BLaER1 (cell line): ENCODE measurements around the gene TSC22D4.
A peak's percentile ranks its signal among the peaks of the same experiment; 100 is the strongest.

Experiments used
- H3K27ac ChIP-seq: shearing (Covaris generic); formaldehyde crosslinking; 2 replicates; pipeline ENCODE4 v1.8.1; 2022
- H3K27me3 ChIP-seq: shearing (Covaris generic); formaldehyde crosslinking; 2 replicates; pipeline ENCODE4 v1.8.1; 2022
- H3K36me3 ChIP-seq: shearing (Covaris generic); formaldehyde crosslinking; 2 replicates; pipeline ENCODE4 v1.8.1; 2022
- H3K4me1 ChIP-seq: shearing (Covaris generic); formaldehyde crosslinking; 2 replicates; pipeline ENCODE4 v1.8.1; 2022
- H3K4me2 ChIP-seq: shearing (Covaris generic); formaldehyde crosslinking; 2 replicates; pipeline ENCODE4 v1.8.1; 2022
- H3K4me3 ChIP-seq: shearing (Covaris generic); formaldehyde crosslinking; 2 replicates; pipeline ENCODE4 v1.8.1; 2022
- H3K9ac ChIP-seq: shearing (Covaris generic); formaldehyde crosslinking; 2 replicates; pipeline ENCODE4 v1.8.1; 2022
- H3K9me3 ChIP-seq: shearing (Covaris generic); formaldehyde crosslinking; 2 replicates; pipeline ENCODE4 v1.8.1; 2022
- H4K20me1 ChIP-seq: shearing (Covaris generic); formaldehyde crosslinking; 2 replicates; pipeline ENCODE4 v1.8.1; 2022
- Cebpa-rat ChIP-seq: shearing (Covaris generic); IDR thresholded peaks from 2 replicates; pipeline ENCODE4 v1.8.1; 2022

Gene TSC22D4

GRCh38 chr7:100476101-100476780 is 2.8 kb downstream of the TSC22D4 start:
- Histone ChIP-seq H3K27me3 (no peaks in the 10 kb centered on the region), H4K20me1 (peaks cover 65% of the 10 kb centered on the region), H3K36me3 (peaks cover 54% of the 10 kb centered on the region), H3K4me3 (peak overlapping the region; percentile 92), H3K9ac (peak overlapping the region; percentile 97), H3K27ac (peak overlapping the region; percentile 95), H3K4me2 (peak overlapping the region; percentile 100), H3K4me1 (peaks cover 77% of the 10 kb centered on the region), H3K9me3 (no peaks in the 10 kb centered on the region)
- TF ChIP-seq Cebpa-rat: no peak

GRCh38 chr7:100475549-100475948 is 3.5 kb downstream of the TSC22D4 start:
- Histone ChIP-seq H3K9ac (peak overlapping the region; percentile 97), H3K36me3 (peaks cover 59% of the 10 kb centered on the region), H3K9me3 (no peaks in the 10 kb centered on the region), H3K4me3 (peak overlapping the region; percentile 92), H3K27me3 (no peaks in the 10 kb centered on the region), H3K4me1 (peaks cover 77% of the 10 kb centered on the region), H4K20me1 (peaks cover 72% of the 10 kb centered on the region), H3K27ac (peak overlapping the region; percentile 95), H3K4me2 (peak overlapping the region; percentile 100)
- TF ChIP-seq Cebpa-rat: no peak

DNA sequence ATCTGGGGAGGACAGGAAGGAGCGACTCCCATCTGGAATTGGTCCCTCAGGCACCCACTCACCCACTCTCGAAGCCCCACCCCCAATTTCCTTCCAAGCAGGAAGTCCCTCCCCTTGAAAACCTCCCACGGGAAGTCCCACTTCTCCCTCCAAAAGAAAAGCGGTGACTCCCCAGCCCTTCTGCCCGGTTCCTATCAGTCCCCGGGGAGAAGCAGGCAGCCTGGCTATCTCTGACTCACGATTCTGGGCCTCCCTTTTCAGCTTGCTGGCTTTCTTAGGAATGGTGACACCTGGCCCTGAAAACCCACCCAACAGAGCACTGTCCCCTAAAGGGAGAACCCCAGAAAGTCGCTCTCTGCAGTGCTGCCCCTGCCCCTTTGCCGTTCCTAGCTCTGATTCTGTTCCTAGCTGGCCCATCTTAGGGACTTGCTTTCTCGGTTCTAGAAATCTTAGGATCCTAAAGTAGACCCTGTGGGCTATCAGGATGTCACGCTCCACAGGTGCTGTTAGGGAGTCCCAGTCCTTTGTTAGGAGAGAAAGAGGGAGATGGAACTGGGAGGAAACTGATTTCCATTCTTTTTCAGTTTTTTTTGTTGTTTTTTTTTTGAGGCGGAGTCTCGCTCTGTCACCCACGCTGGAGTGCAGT is 6.0 kb downstream of the TSC22D4 start:
- TF ChIP-seq Cebpa-rat: no peak
- H4K20me1 ChIP-seq: peaks cover 98% of the 10 kb centered on the region
- H3K27ac ChIP-seq: peak overlapping the region; percentile 95

DNA sequence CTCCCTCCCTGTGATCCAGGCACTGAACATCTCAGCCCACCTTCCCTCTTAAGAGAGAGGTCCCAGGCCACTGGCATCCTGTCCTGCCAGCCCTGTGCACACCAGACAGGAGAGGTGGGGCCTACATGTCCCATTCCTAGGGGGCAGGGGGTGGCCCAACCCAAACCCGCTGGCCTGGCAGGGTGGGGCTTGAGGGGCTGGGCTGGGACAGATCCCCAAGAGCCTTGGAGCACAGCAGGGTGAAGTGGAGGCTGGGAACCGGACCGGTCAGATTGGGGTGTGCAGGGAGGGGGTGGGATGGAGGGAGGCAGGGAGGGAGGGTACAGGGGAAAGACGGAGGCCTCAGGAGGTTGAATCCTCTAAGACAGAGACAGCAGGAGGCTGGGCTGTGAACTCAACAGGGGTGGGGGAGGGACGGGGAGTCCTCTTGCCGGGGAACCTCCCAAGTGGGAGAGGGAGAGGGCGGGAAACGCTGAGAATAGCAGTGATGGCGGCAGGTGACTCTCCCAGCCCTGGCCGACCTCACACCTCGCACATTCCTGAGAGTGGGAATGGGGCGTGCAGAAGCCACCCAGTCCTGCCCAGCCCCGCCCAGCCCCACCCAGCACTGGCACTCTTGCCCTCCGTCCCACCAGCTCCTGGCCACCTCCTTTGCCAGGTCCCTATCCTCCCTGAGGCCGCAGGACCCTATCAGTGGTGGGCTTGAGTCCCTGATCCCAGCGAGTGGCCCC is 6.7 kb downstream of the TSC22D4 start:
- no peaks in the 10 kb centered on the region for H3K9me3 ChIP-seq
- H3K9ac ChIP-seq: peak overlapping the region; percentile 97
- peak overlapping the region; percentile 92 for H3K4me3 ChIP-seq
- H4K20me1 ChIP-seq: peaks cover 100% of the 10 kb centered on the region
- TF ChIP-seq Cebpa-rat: no peak
- H3K27ac ChIP-seq: peak overlapping the region; percentile 95
- H3K4me2 ChIP-seq: peak overlapping the region; percentile 100
- H3K4me1 ChIP-seq: peaks cover 97% of the 10 kb centered on the region
- H3K27me3 ChIP-seq: no peaks in the 10 kb centered on the region
- peaks cover 87% of the 10 kb centered on the region for H3K36me3 ChIP-seq

More for the DNA sequence above, 6.0 kb downstream of the TSC22D4 start:
- Histone ChIP-seq H3K27me3 (no peaks in the 10 kb centered on the region), H3K36me3 (peaks cover 83% of the 10 kb centered on the region), H3K4me2 (peak overlapping the region; percentile 100), H3K9me3 (no peaks in the 10 kb centered on the region), H3K4me1 (peaks cover 90% of the 10 kb centered on the region), H3K4me3 (peak overlapping the region; percentile 92), H3K9ac (peak overlapping the region; percentile 97)

DNA sequence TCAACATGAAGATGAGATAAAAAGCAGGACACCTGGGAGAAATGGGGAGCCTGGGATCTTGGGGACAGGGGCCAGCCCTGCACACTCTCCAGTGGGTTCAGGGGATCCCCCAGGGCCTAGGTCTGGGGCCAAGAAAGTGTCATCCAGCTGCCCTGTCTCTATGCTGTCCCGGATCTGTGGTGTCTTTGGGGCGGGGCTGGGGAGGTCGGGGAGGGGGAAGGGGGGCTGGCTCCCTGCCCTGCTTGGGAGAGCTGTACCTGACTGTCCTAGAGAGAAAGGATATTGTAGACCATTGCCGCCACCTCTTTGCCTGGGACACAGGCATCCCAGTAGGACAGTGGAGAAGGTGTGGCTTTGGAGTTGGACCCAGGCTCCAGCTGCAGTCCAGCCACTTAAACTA is 8.0 kb downstream of the TSC22D4 start:
- peaks cover 100% of the 10 kb centered on the region for H4K20me1 ChIP-seq
- H3K27me3 ChIP-seq: no peaks in the 10 kb centered on the region
- peaks cover 98% of the 10 kb centered on the region for H3K4me1 ChIP-seq
- H3K4me3 ChIP-seq: no peak overlapping the region
- H3K36me3 ChIP-seq: peaks cover 83% of the 10 kb centered on the region
- H3K9ac ChIP-seq: no peak overlapping the region
- TF ChIP-seq Cebpa-rat: no peak
- no peak overlapping the region for H3K27ac ChIP-seq
- peak overlapping the region; percentile 100; the same call in 1 of the 2 replicates for H3K4me2 ChIP-seq
- no peaks in the 10 kb centered on the region for H3K9me3 ChIP-seq

GRCh38 chr7:100469227-100470044 is 9.6 kb downstream of the TSC22D4 start:
- Histone ChIP-seq H3K27ac (no peak overlapping the region), H3K36me3 (peaks cover 81% of the 10 kb centered on the region), H3K9ac (no peak overlapping the region), H4K20me1 (peaks cover 96% of the 10 kb centered on the region), H3K27me3 (no peaks in the 10 kb centered on the region), H3K4me2 (peak overlapping the region; percentile 53), H3K4me1 (peaks cover 96% of the 10 kb centered on the region), H3K4me3 (no peak overlapping the region), H3K9me3 (no peaks in the 10 kb centered on the region)
- TF ChIP-seq Cebpa-rat: no peak

- Histone ChIP-seq H4K20me1 (peaks cover 80% of the 10 kb centered on the region), H3K27me3 (no peaks in the 10 kb centered on the region), H3K4me2 (peak overlapping the region; percentile 50), H3K4me1 (peaks cover 80% of the 10 kb centered on the region), H3K9me3 (no peaks in the 10 kb centered on the region), H3K4me3 (no peak overlapping the region), H3K36me3 (peaks cover 82% of the 10 kb centered on the region), H3K27ac (peak overlapping the region; percentile 55), H3K9ac (peak overlapping the region; percentile 50; the same call in 1 of the 2 replicates)
- TF ChIP-seq Cebpa-rat: no peak
Observed at GRCh38 chr7:100467638-100468373, 11.2 kb downstream of the TSC22D4 start.

- peak overlapping the region; percentile 55 for H3K27ac ChIP-seq
- peak overlapping the region; percentile 50 for H3K4me2 ChIP-seq
- no peak overlapping the region for H3K4me3 ChIP-seq
Observed at GRCh38 chr7:100466653-100467605, 12.1 kb downstream of the TSC22D4 start.

More at GRCh38 chr7:100466653-100467605, 12.1 kb downstream of the TSC22D4 start:
- Histone ChIP-seq H4K20me1 (peaks cover 71% of the 10 kb centered on the region), H3K4me1 (peaks cover 71% of the 10 kb centered on the region), H3K9ac (peak overlapping the region; percentile 50), H3K36me3 (peaks cover 85% of the 10 kb centered on the region), H3K9me3 (no peaks in the 10 kb centered on the region), H3K27me3 (no peaks in the 10 kb centered on the region)
- TF ChIP-seq Cebpa-rat: no peak
